Lung (tissue), 12 donors: Measurements from ENCODE around the gene NLRP1. TPM values are rescaled to one million over a fixed set of nuclear protein-coding genes. Genes with fewer than 3 reads are reported as not detected.
A peak's percentile ranks its signal among the peaks of the same experiment; 100 is the strongest.

Experiments used
- ATAC-seq: fragments of 200-7000 bp; cut with Tn5 transposase; one replicate; pipeline ENCODE4 v1.9.1; 2020; ENCODE audit warnings: moderate number of reproducible peaks; ENCODE audit not compliant: insufficient read depth, low FRiP score
- DNase-seq, 3 donors: peaks; one replicate each; pipeline ENCODE4 v3.0.0-alpha.2; 2013 to 2017
- H3K27ac ChIP-seq, 2 donors: one replicate each; pipeline ENCODE4 v1.5.1; 2013; ENCODE audit warnings: mild to moderate bottlenecking in 2 of 2, moderate library complexity in 2 of 2, control low read depth in 1 of 2, inconsistent platforms in 1 of 2, low read depth in 1 of 2, low read length in 1 of 2
- H3K27me3 ChIP-seq, 3 donors: one replicate each; pipeline ENCODE4 v1.5.1; 2013; ENCODE audit warnings: low read length in 2 of 3; ENCODE audit not compliant: control insufficient read depth in 3 of 3, insufficient read depth in 3 of 3
- H3K36me3 ChIP-seq, 4 donors: one replicate each; pipeline ENCODE4 v1.5.1; 2013; ENCODE audit warnings: low read length in 4 of 4, mild to moderate bottlenecking in 1 of 4, moderate library complexity in 1 of 4; ENCODE audit not compliant: control insufficient read depth in 4 of 4, insufficient read depth in 4 of 4
- H3K4me1 ChIP-seq, 5 donors: one replicate each; pipeline ENCODE4 v1.5.1; 2013; ENCODE audit warnings: low read length in 5 of 5, mild to moderate bottlenecking in 2 of 5, moderate library complexity in 1 of 5; ENCODE audit not compliant: control insufficient read depth in 5 of 5, insufficient read depth in 5 of 5
- H3K4me3 ChIP-seq: one replicate; pipeline ENCODE4 v1.5.1; 2013; ENCODE audit warnings: mild to moderate bottlenecking, control low read depth, moderate library complexity
- H3K9ac ChIP-seq, 2 donors: one replicate each; pipeline ENCODE4 v1.5.1; 2013; ENCODE audit warnings: low read length in 2 of 2, control low read depth in 1 of 2; ENCODE audit not compliant: insufficient read depth in 1 of 2
- H3K9me3 ChIP-seq, 4 donors: one replicate each; pipeline ENCODE4 v1.5.1; 2013; ENCODE audit warnings: low read length in 3 of 4, mild to moderate bottlenecking in 1 of 4, moderate library complexity in 1 of 4; ENCODE audit not compliant: control insufficient read depth in 4 of 4, insufficient read depth in 3 of 4
- WGBS, 2 donors: extraction: QIAGEN DNeasy Blood & Tissue Kit; methylation state at CpG; one replicate each; pipeline ENCODE4 v1.1.7; 2013; 5-methylcytosine and 5-hydroxymethylcytosine counted together
- polyA plus RNA-seq, 2 donors: library from polyadenylated mRNA; stranded (reverse); fragments of 200-250 nt; gene quantifications; one replicate each; pipeline ENCODE4 v1.2.1, GENCODE V29; 2013
- total RNA-seq, 2 donors: library from RNA; depleted of rRNA in 1 of 2; stranded (reverse); fragments of >200 nt in 1 of 2; gene quantifications; one replicate each; pipeline ENCODE4 v1.2.1, GENCODE V29; 2014 to 2021
- TF ChIP-seq, protein P1 (sequence below): IDR thresholded peaks from 2 replicates; pipeline ENCODE4 v1.5.1; 2012; ENCODE audit warnings: mild to moderate bottlenecking; ENCODE audit errors: control extremely low read depth, extremely low read depth
- donor health status: control.
- donor health status: control.
- donor health status: Bipolar disorder and iron deficiency.
- donor health status: healthy.
- donor health status: DM: yes; HTN: yes; CAD: no.

NLRP1 gene
- total and polyA plus RNA-seq, 4 donors: 14.5 to 33.1 (median 25.2) TPM

DNA sequence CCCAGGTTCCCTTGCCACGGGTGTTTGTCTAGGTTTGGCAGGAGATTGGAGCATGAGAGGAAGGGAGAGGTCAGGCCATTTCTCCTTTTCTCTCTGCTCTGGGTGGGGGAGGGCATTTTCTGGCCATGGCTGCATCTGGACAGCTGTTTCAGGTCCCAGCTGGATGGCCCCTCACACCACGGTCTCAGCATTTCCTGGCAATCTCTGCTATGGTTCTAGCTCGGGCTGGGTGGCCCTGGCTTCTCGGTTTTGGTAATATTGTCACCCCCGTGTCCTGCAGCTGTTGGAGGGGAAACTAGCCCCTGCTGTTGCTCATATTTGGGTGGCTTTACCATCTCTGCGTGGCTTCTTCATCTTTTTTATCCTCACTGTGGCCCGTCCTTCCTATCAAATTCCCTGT, 11.5 kb upstream of the NLRP1 start:
- TF ChIP-seq, protein P1, sequence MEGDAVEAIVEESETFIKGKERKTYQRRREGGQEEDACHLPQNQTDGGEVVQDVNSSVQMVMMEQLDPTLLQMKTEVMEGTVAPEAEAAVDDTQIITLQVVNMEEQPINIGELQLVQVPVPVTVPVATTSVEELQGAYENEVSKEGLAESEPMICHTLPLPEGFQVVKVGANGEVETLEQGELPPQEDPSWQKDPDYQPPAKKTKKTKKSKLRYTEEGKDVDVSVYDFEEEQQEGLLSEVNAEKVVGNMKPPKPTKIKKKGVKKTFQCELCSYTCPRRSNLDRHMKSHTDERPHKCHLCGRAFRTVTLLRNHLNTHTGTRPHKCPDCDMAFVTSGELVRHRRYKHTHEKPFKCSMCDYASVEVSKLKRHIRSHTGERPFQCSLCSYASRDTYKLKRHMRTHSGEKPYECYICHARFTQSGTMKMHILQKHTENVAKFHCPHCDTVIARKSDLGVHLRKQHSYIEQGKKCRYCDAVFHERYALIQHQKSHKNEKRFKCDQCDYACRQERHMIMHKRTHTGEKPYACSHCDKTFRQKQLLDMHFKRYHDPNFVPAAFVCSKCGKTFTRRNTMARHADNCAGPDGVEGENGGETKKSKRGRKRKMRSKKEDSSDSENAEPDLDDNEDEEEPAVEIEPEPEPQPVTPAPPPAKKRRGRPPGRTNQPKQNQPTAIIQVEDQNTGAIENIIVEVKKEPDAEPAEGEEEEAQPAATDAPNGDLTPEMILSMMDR: no peak
- ATAC-seq (no peak), DNase-seq (no peak)
- H3K9ac ChIP-seq: no peak overlapping the region
- H3K9me3 ChIP-seq: peaks cover 0 to 3% (median 0%) of the 10 kb centered on the region in 4 donors
- H3K4me1 ChIP-seq: no peaks in the 10 kb centered on the region
- H3K27ac ChIP-seq: no peak overlapping the region
- 51 to 54% methylated on average over 7 of the region's 7 CpGs for WGBS, 2 donors
- peaks cover 0 to 3% (median 0%) of the 10 kb centered on the region in 3 donors for H3K27me3 ChIP-seq
- no peaks in the 10 kb centered on the region for H3K36me3 ChIP-seq
- H3K4me3 ChIP-seq: no peak overlapping the region

DNA sequence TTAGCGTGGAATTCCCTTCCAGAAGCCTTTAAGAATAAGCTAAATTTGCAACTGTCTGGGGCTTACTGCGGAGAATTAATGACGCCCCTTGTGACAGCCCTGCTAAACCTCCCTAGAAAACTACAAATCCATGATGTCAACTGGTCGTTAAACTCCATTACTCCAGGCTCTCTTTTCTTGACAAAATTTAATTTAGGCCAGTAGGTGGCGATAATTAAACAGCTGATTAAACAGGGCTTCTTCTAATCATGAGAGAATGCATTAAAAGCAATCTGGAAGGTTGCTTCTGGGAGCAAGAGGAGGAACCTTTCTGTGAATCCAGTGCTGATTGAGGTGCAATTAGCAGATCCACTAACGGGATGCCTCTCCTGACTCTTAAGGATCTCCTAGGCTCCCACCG, 8.1 kb upstream of the NLRP1 start:
- no peak overlapping the region for H3K4me3 ChIP-seq
- WGBS, 2 donors: 17 to 24% methylated on average over 7 of the region's 7 CpGs
- H3K9me3 ChIP-seq: peaks cover 0 to 3% (median 0%) of the 10 kb centered on the region in 4 donors
- no peak overlapping the region for H3K27ac ChIP-seq
- no peaks in the 10 kb centered on the region for H3K27me3 ChIP-seq
- TF ChIP-seq, protein P1: peak; percentile 43
- peak in 2 of 3 donors; percentile 47 to 52 for DNase-seq
- no peak for ATAC-seq
- H3K36me3 ChIP-seq: no peaks in the 10 kb centered on the region
- H3K4me1 ChIP-seq: no peaks in the 10 kb centered on the region
- no peak overlapping the region for H3K9ac ChIP-seq

DNA sequence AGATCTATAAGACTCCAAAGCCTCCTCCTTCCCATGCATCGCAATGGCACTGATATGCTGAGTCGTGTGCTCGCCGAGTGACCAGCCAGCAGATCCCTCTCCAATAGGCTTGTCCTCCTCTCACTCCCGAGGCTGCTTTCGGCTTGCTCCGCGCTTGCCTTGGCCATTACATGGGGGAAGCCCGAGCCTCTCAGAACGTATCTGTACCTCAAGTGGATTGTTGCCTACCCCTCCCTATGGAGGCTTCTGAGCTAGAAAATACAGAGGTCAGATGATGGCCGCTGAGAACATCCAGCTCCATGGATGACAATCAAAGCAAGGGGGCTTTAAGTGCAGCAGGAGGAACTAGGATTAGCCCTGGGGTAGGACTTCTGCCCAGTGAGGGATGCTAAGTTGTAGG, 7.7 kb upstream of the NLRP1 start:
- TF ChIP-seq, protein P1: no peak
- ATAC-seq (no peak), DNase-seq (no peak)
- WGBS, 2 donors: 75 to 80% methylated on average over 11 of the region's 11 CpGs
- Histone ChIP-seq H3K9ac (no peak overlapping the region), H3K36me3 (no peaks in the 10 kb centered on the region), H3K4me1 (no peaks in the 10 kb centered on the region), H3K4me3 (no peak overlapping the region), H3K27ac (no peak overlapping the region), H3K9me3 (peaks cover 0 to 3% (median 0%) of the 10 kb centered on the region in 4 donors), H3K27me3 (no peaks in the 10 kb centered on the region)

DNA sequence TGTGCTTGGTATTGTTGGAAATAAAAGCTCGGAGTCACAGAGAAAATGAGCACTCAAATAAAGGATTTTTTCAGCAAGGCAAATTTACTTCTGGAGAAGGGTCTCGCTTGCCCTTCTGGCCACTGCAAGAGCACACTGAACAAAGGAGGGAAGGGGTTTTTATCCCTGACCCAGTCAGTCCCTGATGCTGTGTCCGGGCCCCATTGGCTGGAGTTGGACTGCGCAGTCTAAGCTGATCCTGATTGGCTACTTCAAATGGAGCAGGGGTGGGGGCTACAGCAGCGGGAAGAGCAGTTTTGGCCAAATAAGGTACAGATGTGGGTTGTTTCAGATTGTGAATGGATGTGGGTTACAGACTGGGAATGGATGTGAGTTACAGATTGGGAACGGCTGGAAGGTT, 4.3 kb upstream of the NLRP1 start:
- WGBS, 2 donors: 90 to 96% methylated on average over 6 of the region's 6 CpGs

More for the DNA sequence above, 4.3 kb upstream of the NLRP1 start:
- Histone ChIP-seq H3K27ac (no peak overlapping the region), H3K36me3 (no peaks in the 10 kb centered on the region), H3K9ac (no peak overlapping the region), H3K27me3 (no peaks in the 10 kb centered on the region), H3K9me3 (no peaks in the 10 kb centered on the region), H3K4me3 (no peak overlapping the region), H3K4me1 (no peaks in the 10 kb centered on the region)
- TF ChIP-seq, protein P1: no peak
- ATAC-seq (no peak), DNase-seq (no peak)
